ENCODE measurements around the gene CAPN5.

CAPN5 gene

DNA sequence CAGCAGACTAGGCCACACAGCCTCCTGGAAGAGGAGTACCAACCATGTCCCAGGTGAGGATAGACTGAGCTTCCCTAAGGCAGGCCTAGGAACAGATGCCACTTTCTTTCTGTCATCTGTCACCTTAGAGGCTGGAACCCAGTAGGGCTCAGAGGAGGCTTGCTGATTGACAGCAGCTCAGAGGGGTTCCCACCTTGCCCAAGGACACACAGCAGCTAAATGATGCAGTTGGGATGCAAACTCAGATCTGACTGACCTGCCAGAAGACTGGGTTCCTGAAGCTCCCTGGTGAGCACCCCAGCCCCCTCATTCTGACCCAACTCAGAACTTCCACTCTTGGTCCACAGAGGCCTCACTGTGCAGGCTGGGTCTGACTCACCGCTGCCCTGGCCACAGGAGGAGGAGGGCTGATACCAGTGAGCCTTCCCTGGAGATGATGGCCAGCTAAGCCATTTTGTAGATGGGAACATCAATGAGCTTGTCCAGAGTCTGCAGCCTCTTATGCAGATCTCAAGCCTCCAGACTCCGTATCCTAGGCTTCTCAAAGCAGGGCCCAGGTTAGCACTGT lies 14.0 kb downstream of the CAPN5 start:
- no peak overlapping the region for H3K4me3 ChIP-seq (ENCODE audit: low read depth, low read length)
- no peak for TF ChIP-seq POLR2A (IDR thresholded peaks at IDR 0.05; ENCODE audit: extremely low read depth, insufficient read length)
- TF ChIP-seq, protein P1, sequence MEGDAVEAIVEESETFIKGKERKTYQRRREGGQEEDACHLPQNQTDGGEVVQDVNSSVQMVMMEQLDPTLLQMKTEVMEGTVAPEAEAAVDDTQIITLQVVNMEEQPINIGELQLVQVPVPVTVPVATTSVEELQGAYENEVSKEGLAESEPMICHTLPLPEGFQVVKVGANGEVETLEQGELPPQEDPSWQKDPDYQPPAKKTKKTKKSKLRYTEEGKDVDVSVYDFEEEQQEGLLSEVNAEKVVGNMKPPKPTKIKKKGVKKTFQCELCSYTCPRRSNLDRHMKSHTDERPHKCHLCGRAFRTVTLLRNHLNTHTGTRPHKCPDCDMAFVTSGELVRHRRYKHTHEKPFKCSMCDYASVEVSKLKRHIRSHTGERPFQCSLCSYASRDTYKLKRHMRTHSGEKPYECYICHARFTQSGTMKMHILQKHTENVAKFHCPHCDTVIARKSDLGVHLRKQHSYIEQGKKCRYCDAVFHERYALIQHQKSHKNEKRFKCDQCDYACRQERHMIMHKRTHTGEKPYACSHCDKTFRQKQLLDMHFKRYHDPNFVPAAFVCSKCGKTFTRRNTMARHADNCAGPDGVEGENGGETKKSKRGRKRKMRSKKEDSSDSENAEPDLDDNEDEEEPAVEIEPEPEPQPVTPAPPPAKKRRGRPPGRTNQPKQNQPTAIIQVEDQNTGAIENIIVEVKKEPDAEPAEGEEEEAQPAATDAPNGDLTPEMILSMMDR (IDR thresholded peaks at IDR 0.05; ENCODE audit: low read depth, low read length), result no peak
- TF ChIP-seq, protein P2, sequence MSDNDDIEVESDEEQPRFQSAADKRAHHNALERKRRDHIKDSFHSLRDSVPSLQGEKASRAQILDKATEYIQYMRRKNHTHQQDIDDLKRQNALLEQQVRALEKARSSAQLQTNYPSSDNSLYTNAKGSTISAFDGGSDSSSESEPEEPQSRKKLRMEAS (IDR thresholded peaks at IDR 0.05; ENCODE audit: low read depth, low read length), result no peak
- TF ChIP-seq MYC (IDR thresholded peaks at IDR 0.05; ENCODE audit: low read depth, low read length), result no peak
- DNase-seq (ENCODE audit: low read depth), result no peak

DNA sequence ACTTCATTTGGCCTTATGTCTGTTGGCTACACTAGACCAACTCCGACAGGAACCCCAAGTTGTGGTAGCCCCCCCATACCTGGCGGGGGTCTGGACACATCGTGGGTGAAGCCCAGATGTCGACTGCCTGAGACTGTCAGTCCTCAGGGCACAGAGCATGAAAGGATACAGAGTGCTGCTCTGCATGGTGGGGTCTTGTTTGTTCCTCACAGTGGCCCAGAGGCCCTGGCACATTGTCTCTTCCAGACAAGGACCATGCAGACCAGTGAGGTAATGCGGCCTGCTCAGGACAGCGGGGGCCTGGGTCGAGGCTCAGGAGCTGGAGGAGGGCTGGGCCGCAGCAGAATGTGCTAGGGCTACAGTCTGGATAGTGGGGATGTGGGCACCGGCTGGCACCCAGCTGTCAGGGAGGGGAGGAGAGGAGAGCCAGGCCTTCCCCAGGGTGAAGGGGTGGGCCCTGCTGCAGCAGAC lies 14.6 kb downstream of the CAPN5 start:
- no peak for DNase-seq (ENCODE audit: low read depth)
- no peak overlapping the region for H3K4me3 ChIP-seq (ENCODE audit: low read depth, low read length)
- TF ChIP-seq, protein P2 (IDR thresholded peaks at IDR 0.05; ENCODE audit: low read depth, low read length), result no peak
- TF ChIP-seq, protein P1 (IDR thresholded peaks at IDR 0.05; ENCODE audit: low read depth, low read length), result no peak
- TF ChIP-seq POLR2A (IDR thresholded peaks at IDR 0.05; ENCODE audit: extremely low read depth, insufficient read length) (no peak), MYC (IDR thresholded peaks at IDR 0.05; ENCODE audit: low read depth, low read length) (no peak)

DNA sequence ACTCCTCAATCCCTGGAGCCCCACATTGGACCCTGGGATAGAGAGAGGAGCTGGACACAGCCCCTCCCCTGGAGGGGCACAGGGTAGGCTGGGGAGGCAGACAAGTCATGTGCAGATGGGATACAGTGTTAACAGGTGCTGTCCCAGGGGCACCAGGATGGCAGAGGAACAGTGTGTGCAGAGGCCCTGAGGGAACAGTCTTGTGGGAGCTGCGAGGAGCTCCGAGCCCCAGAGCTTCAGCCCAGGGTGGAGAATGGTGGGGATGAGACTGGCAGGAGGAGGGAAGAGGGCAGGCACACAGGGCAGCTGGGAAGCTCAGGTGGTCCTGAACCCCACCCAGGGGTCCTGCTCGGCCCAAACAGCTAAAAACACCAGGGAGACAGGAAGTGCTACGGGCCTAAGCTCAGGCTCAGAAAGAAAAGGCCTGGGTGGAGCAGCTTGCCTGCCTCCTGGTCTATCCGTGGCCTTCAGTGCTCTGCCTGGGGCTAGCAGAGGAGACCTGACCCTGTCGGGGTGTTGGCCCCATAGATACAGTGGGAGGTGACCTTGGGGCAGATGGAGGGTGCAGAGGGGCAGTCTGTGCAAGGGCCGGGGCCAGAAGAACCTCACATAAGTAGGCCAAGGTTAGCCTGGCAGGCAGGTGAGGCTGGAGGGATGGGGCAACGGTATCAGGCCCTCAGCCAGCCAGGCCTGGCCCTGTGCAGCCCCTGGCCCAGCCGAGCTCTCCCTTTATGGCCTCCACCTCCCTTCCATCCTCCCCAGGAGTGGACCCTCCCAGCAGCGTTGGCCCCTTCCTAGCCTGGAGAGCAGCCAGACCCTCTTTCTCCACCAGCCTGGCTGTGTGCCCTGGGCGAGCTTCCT lies 15.4 kb downstream of the CAPN5 start:
- DNase-seq (ENCODE audit: low read depth), result no peak
- no peak overlapping the region for H3K4me3 ChIP-seq (ENCODE audit: low read depth, low read length)
- TF ChIP-seq MYC (IDR thresholded peaks at IDR 0.05; ENCODE audit: low read depth, low read length) (no peak), POLR2A (IDR thresholded peaks at IDR 0.05; ENCODE audit: extremely low read depth, insufficient read length) (no peak)
- TF ChIP-seq, protein P2 (IDR thresholded peaks at IDR 0.05; ENCODE audit: low read depth, low read length), result no peak

DNA sequence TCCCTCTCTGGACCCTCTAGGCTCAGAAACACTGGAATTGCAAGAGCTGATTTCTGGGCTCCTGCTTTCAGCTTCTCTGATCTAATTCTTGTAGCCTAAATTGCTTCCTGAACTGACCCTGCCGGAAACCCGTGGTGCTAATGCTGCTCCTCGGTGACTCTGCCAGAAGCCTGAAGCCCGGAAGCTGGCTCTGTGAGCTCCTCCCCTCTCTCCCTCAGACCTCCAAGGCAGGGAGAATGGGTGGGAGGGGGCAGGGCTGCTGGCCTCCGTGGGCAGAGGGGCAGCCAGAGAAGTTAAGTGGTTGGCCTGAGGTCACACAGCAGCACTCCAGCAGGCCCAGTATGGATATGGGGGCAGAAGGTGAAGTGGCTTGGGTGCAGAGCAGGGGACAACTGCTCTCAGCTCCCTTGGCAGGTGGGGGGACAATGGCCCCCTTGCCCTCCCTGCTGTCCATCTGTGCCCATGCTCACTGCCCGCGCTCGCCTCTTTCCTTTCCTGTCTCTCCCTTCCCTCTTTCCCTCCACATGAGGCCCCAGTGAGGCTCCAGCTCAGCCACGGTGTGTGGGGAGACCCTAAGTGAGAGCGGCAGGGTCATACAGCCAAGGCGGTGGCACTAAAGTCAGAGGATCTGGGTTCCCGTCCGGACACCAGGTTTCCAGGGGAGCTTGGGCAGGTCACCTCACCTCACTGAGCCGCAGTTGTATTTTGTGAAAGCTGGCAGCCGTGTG lies 16.2 kb downstream of the CAPN5 start:
- TF ChIP-seq MYC (IDR thresholded peaks at IDR 0.05; ENCODE audit: low read depth, low read length), result no peak
- TF ChIP-seq, protein P2 (IDR thresholded peaks at IDR 0.05; ENCODE audit: low read depth, low read length), result no peak
- DNase-seq (ENCODE audit: low read depth), result no peak
- H3K4me3 ChIP-seq (ENCODE audit: low read depth, low read length), result no peak overlapping the region

DNA sequence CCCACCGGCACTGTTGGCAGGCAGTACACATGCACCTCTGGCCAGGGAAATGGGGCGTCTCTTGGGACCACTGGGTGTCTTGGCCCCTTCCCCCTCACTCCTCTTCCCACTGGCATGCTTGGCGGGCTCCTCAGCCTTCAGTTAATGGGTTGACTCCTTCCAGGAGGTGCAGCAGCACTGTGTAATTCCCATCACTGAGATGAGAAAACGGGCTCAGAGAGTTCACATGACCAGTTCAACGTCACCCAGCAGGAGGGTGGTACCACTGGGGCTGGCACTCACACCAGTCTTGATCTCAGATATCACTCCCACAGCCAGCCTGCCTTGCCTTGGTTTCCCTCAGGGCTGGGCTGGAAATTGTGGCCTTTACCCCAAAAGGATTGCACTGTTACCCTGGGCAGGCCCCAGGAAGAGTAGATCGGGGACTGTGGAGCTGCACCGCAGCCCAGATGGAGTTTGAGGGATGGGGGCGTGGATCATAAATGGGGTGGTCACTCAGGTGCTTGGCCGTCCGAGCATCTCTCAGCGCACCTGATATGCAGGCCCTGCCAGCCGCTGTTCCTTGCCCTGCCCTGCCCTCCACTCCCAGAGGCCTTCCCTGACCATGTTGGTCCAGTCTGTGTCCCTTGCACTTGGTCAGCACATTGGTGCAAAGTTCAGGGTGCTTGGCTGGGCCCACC lies 16.9 kb downstream of the CAPN5 start:
- no peak for DNase-seq (ENCODE audit: low read depth)
- TF ChIP-seq POLR2A (IDR thresholded peaks at IDR 0.05; ENCODE audit: extremely low read depth, insufficient read length) (no peak), MYC (IDR thresholded peaks at IDR 0.05; ENCODE audit: low read depth, low read length) (no peak)
- TF ChIP-seq, protein P2 (IDR thresholded peaks at IDR 0.05; ENCODE audit: low read depth, low read length), result no peak
- TF ChIP-seq, protein P1 (IDR thresholded peaks at IDR 0.05; ENCODE audit: low read depth, low read length), result no peak
- H3K4me3 ChIP-seq (ENCODE audit: low read depth, low read length), result no peak overlapping the region

DNA sequence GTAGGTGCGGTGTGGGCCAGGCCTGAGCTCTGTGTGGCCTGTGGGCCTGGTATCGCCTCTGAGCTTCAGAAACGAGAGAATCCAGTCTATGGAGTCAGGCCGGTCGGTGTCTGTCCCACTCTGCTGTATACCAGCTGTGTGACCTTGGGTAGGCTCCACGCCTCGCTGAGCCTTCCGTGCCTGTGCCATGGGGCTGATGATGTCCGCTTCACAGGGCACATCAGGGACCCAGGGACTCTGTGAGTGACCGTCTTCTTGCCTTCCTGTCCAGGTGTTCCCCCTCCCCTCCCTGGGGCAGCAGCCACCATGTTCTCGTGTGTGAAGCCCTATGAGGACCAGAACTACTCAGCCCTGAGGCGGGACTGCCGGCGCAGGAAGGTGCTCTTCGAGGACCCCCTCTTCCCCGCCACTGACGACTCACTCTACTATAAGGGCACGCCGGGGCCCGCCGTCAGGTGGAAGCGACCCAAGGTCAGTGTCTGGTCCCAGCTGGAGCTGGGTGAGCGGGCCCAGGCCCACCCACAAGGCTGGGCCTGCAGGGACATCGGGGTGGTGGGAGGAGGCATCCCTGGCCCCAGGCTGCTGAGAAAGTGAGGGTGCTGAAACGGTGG lies 17.9 kb downstream of the CAPN5 start:
- DNase-seq (ENCODE audit: low read depth), result no peak
- TF ChIP-seq MYC (IDR thresholded peaks at IDR 0.05; ENCODE audit: low read depth, low read length), result no peak
- TF ChIP-seq POLR2A (IDR thresholded peaks at IDR 0.05; ENCODE audit: extremely low read depth, insufficient read length), result no peak
- TF ChIP-seq, protein P1 (IDR thresholded peaks at IDR 0.05; ENCODE audit: low read depth, low read length), result no peak
- no peak overlapping the region for H3K4me3 ChIP-seq (ENCODE audit: low read depth, low read length)

Data from NB4 (cell line).